Testis (tissue), 2 donors: ENCODE results near the gene PLEKHS1.

Source experiments
- POLR2A ChIP-seq: fragments of 450-650 bp; IDR thresholded peaks from one replicate; pipeline ENCODE4 v1.6.1; 2017; ENCODE audit warnings: antibody characterized with exemption, mild to moderate bottlenecking, moderate library complexity
- TF ChIP-seq, protein P1 (sequence below), 3 experiments: fragments of 450-650 bp in 2 of 3; fragments of 200-600 bp in 1 of 3; sonication (generic) in 1 of 3; IDR thresholded peaks; one replicate each; pipeline ENCODE4 v1.5.1; 2016 to 2019; ENCODE audit warnings: antibody characterized with exemption in 3 of 3, mild to moderate bottlenecking in 2 of 3, moderate library complexity in 1 of 3

DNA sequence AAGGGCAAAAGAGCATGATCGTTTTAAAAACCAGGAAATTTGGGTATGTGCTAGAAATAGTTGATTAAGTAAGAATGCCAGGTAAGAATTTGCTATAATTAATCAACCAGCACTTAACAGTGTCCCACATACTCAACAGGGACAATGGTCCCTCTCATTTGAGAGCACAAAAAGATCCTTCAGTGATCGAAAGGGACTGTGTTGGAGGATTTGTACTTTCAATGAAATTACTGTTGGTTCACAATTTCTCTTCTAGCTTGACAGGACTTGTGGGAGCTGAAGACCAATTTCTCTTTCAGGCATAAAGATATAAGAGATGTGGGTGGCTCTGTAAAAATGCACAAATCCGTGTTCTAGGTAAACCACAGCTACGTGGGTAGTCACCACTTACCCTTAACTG lies 12.5 kb upstream of the PLEKHS1 start:
- TF ChIP-seq, protein P1, sequence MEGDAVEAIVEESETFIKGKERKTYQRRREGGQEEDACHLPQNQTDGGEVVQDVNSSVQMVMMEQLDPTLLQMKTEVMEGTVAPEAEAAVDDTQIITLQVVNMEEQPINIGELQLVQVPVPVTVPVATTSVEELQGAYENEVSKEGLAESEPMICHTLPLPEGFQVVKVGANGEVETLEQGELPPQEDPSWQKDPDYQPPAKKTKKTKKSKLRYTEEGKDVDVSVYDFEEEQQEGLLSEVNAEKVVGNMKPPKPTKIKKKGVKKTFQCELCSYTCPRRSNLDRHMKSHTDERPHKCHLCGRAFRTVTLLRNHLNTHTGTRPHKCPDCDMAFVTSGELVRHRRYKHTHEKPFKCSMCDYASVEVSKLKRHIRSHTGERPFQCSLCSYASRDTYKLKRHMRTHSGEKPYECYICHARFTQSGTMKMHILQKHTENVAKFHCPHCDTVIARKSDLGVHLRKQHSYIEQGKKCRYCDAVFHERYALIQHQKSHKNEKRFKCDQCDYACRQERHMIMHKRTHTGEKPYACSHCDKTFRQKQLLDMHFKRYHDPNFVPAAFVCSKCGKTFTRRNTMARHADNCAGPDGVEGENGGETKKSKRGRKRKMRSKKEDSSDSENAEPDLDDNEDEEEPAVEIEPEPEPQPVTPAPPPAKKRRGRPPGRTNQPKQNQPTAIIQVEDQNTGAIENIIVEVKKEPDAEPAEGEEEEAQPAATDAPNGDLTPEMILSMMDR (IDR thresholded peaks at IDR 0.05), result no peak
- no peak for TF ChIP-seq POLR2A
